ENCODE data around the gene RAB1A. TPM values are rescaled to one million over a fixed set of nuclear protein-coding genes. Genes with fewer than 3 reads are reported as not detected.
A peak's percentile ranks its signal among the peaks of the same experiment; 100 is the strongest.

RAB1A gene
- total and polyA plus RNA-seq, 10 of the 15 experiments (the other 5 are each of a cell fraction or from before 2014, with no cell fraction given), result 48.9 to 171 (median 83.4) TPM

GRCh38 chr2:65113816-65114215 lies 16.1 kb downstream of the RAB1A start:
- Histone ChIP-seq H3K4me3 (no peak overlapping the region), H3K9me3 (replicated peaks; ENCODE audit: control insufficient read depth, insufficient read depth, low read length) (no peaks in the 10 kb centered on the region; the same call in 2 of the 3 replicates), H4K20me1 (ENCODE audit: control insufficient read depth, insufficient read depth) (peaks cover 4% of the 10 kb centered on the region), H3K27me3 (replicated peaks in 1 of 2; ENCODE audit: control insufficient read depth in 2 of 2, insufficient read depth in 2 of 2, low read length in 1 of 2) (no peaks in the 10 kb centered on the region), H2AFZ (ENCODE audit: control insufficient read depth, low read depth, low read length) (no peak overlapping the region), H3K79me2 (ENCODE audit: control insufficient read depth, insufficient read depth, low read length) (peaks cover 89% of the 10 kb centered on the region), H3K9ac (ENCODE audit: control insufficient read depth, insufficient read depth, low read length) (no peak overlapping the region), H3K36me3 (ENCODE audit: control insufficient read depth in 2 of 2, insufficient read depth in 2 of 2, low read length in 1 of 2) (peaks cover 0 to 7% of the 10 kb centered on the region in 2 experiments; a peak in 1 of 4 replicates), H3K27ac (ENCODE audit: control insufficient read depth, insufficient read depth) (no peak overlapping the region), H3K4me1 (ENCODE audit: control insufficient read depth, insufficient read depth, low read length) (no peaks in the 10 kb centered on the region), H3K4me2 (ENCODE audit: control insufficient read depth, insufficient read depth) (no peak overlapping the region)
- no TSS peak for BruUV-seq (replicated peaks)
- RAD21 ChIA-PET (ENCODE audit: unreplicated experiment), result no interaction called here
- in situ Hi-C loops (cut with MboI) (no loop called here), intact Hi-C loops (cut with micrococcal nuclease; ENCODE audit: unreplicated experiment) (no loop called here)
- CTCF ChIA-PET, result interaction anchor here (0.6 to 1.9 kb wide), 6 partner anchors 9 to 656 kb away, joined by 3 to 5 read pairs (median 4); partner anchors contain the start of gene RAB1A
- WGBS (ENCODE audit: insufficient coverage, insufficient replicate concordance, low lambda C conversion rate, missing lambda C conversion rate), result 78% methylated on average over 2 of the region's 2 CpGs
- SMC1A ChIA-PET (ENCODE audit: uncharacterized antibody, unreplicated experiment), result interaction anchor here (0.6 to 1.6 kb wide), 2 partner anchors 16 to 56 kb away, joined by 3 to 5 read pairs; partner anchors contain the start of gene RAB1A
- no peak for FAIRE-seq
- no peak for DNase-seq (ENCODE audit: low read depth, low spot score)
- 0 out of 3 replicates have a peak, but pooled peaks have one; percentile 30 for ATAC-seq
- POLR2A ChIA-PET, result interaction anchor here (0.9 to 4.7 kb wide), 5 partner anchors 9 to 45 kb away, joined by 3 to 18 read pairs (median 3); partner anchors contain the start of gene RAB1A
- TF ChIP-seq JUND (IDR thresholded peaks at IDR 0.05; ENCODE audit: low read depth, low read length) (no peak), CEBPZ (IDR thresholded peaks at IDR 0.05; ENCODE audit: low read depth, low read length) (no peak), ZNF592 (IDR thresholded peaks at IDR 0.05) (no peak), PKNOX1 (IDR thresholded peaks at IDR 0.05) (no peak), RUNX3 (IDR thresholded peaks at IDR 0.05; ENCODE audit: low read length) (no peak)
- TF ChIP-seq, protein P1, sequence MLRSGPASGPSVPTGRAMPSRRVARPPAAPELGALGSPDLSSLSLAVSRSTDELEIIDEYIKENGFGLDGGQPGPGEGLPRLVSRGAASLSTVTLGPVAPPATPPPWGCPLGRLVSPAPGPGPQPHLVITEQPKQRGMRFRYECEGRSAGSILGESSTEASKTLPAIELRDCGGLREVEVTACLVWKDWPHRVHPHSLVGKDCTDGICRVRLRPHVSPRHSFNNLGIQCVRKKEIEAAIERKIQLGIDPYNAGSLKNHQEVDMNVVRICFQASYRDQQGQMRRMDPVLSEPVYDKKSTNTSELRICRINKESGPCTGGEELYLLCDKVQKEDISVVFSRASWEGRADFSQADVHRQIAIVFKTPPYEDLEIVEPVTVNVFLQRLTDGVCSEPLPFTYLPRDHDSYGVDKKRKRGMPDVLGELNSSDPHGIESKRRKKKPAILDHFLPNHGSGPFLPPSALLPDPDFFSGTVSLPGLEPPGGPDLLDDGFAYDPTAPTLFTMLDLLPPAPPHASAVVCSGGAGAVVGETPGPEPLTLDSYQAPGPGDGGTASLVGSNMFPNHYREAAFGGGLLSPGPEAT (IDR thresholded peaks at IDR 0.05; ENCODE audit: low read depth), result no peak
- TF ChIP-seq, protein P2, sequence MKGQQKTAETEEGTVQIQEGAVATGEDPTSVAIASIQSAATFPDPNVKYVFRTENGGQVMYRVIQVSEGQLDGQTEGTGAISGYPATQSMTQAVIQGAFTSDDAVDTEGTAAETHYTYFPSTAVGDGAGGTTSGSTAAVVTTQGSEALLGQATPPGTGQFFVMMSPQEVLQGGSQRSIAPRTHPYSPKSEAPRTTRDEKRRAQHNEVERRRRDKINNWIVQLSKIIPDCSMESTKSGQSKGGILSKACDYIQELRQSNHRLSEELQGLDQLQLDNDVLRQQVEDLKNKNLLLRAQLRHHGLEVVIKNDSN (IDR thresholded peaks at IDR 0.05; ENCODE audit: borderline replicate concordance, extremely low read length, insufficient read depth, low read depth, low read length), result no peak

All from GM12878 (cell line).